Adrenal gland (tissue), 5 donors: Measurements from ENCODE around the gene PLCB1.

Experiments
- CTCF ChIP-seq, 6 experiments: fragments of 450-650 bp in 4 of 6; fragments of 200-600 bp in 2 of 6; sonication (generic) in 1 of 6; IDR thresholded peaks; 1 replicate in 5 of 6; 2 replicates in 1 of 6; pipeline versions ENCODE4 v1.5.1 to v1.8.0; 2016 to 2021; ENCODE audit warnings: antibody characterized with exemption in 6 of 6, mild to moderate bottlenecking in 2 of 6, moderate library complexity in 1 of 6
- POLR2A ChIP-seq, 2 donors: fragments of 450-650 bp; IDR thresholded peaks; one replicate each; pipeline ENCODE4 v1.6.1; 2017; ENCODE audit warnings: antibody characterized with exemption in 2 of 2, mild to moderate bottlenecking in 2 of 2, moderate library complexity in 1 of 2
- donor health status: DM: no; HTN: no; CAD: no.

GRCh38 chr20:8413691-8414090, 281.6 kb downstream of the PLCB1 start:
- TF ChIP-seq CTCF (IDR thresholded peaks at IDR 0.05) (no peak), POLR2A (IDR thresholded peaks at IDR 0.05) (no peak)
